ENCODE measurements around the gene CDC42.

DNA sequence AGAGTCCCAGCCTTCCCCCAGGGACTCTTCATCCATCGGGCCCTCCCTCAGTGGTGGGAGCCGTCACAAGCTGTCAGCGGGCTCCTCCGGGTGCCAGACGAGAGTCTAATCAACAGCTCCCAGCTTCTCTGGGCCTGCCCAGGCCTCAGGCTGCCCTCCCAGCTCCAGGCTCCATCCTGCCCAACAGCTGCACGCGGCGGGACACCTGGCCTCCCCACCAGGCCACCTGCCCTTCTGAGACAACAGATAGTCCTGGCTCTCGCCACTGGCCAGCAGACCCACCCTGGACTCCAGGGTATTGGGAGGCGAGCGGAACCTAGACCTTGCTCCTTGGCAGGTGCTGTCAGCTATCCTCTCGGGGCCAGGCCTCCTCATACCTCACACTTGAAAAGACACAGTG lies 87.3 kb downstream of the CDC42 start:
- TF ChIP-seq, protein P1, sequence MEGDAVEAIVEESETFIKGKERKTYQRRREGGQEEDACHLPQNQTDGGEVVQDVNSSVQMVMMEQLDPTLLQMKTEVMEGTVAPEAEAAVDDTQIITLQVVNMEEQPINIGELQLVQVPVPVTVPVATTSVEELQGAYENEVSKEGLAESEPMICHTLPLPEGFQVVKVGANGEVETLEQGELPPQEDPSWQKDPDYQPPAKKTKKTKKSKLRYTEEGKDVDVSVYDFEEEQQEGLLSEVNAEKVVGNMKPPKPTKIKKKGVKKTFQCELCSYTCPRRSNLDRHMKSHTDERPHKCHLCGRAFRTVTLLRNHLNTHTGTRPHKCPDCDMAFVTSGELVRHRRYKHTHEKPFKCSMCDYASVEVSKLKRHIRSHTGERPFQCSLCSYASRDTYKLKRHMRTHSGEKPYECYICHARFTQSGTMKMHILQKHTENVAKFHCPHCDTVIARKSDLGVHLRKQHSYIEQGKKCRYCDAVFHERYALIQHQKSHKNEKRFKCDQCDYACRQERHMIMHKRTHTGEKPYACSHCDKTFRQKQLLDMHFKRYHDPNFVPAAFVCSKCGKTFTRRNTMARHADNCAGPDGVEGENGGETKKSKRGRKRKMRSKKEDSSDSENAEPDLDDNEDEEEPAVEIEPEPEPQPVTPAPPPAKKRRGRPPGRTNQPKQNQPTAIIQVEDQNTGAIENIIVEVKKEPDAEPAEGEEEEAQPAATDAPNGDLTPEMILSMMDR (IDR thresholded peaks at IDR 0.05) = no peak
- no peak for TF ChIP-seq POLR2A (IDR thresholded peaks at IDR 0.05)
